ENCODE data around the gene ECM1.

ECM1 gene

DNA sequence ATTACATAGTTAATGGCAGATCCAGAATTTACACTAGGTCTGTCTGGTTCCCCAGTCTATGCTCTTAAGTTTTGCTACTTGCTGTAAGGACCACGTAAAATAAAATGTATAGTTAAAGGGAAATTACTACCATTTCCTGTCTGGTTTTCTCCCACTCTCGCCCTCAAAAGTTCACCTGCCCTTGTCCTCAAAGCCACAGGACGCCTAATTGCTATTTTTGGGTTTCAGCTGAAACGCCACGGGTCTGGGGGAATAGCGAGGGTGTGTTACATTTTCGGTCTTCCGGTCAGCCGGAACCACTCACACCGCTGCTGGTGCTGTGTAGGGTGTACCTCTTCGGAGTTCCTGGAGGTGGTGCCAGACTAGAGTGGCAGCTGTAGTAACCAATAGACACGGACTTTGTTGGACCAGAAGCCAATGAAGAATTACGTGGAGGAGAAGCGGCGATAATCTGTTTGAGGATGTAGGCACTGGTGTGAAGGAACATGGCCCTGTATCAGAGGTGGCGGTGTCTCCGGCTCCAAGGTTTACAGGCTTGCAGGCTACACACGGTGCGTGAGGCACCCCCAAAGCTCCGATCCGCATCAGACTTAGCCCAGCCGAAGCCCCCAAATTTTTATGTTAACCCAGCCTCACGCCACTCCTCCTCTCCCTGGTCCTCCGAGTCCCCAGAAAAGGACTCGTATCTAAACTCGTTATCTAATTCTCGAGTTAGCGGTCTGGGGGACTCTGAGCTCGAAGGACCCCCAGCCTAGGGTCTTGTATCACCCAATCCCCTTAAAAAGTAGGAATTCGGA, 20.7 kb upstream of the ECM1 start, which contains the start of gene TARS2:
TSS of gene TARS2 (plus strand) at position 454 of the 797 bp plus-strand sequence. CDS start at position 486, 32 bp downstream.
- TF ChIP-seq, protein P1, sequence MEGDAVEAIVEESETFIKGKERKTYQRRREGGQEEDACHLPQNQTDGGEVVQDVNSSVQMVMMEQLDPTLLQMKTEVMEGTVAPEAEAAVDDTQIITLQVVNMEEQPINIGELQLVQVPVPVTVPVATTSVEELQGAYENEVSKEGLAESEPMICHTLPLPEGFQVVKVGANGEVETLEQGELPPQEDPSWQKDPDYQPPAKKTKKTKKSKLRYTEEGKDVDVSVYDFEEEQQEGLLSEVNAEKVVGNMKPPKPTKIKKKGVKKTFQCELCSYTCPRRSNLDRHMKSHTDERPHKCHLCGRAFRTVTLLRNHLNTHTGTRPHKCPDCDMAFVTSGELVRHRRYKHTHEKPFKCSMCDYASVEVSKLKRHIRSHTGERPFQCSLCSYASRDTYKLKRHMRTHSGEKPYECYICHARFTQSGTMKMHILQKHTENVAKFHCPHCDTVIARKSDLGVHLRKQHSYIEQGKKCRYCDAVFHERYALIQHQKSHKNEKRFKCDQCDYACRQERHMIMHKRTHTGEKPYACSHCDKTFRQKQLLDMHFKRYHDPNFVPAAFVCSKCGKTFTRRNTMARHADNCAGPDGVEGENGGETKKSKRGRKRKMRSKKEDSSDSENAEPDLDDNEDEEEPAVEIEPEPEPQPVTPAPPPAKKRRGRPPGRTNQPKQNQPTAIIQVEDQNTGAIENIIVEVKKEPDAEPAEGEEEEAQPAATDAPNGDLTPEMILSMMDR (IDR thresholded peaks at IDR 0.05; ENCODE audit: low read depth, low read length) = peak; percentile 10; the same call in 1 of the 2 replicates
- H3K4me3 ChIP-seq (ENCODE audit: low read depth, low read length) = peak within 1 kb of the TSS; percentile 92

DNA sequence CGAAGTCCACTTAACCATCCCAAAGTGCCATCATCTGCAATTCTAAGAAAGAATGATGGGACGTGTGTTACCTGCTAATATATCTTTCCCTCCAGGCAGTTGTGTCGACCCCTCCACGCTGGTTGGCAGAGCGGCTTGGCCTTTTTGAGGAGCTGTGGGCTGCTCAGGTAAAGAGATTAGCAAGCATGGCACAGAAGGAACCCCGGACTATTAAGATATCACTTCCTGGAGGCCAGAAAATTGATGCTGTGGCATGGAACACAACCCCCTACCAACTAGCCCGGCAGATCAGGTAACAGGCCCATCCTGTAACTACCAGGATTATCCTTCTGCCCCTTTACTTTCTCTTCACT, 20.2 kb upstream of the ECM1 start:
- H3K4me3 ChIP-seq (ENCODE audit: low read depth, low read length) = peak overlapping the region; percentile 92
- TF ChIP-seq, protein P1 (IDR thresholded peaks at IDR 0.05; ENCODE audit: low read depth, low read length) = no peak

DNA sequence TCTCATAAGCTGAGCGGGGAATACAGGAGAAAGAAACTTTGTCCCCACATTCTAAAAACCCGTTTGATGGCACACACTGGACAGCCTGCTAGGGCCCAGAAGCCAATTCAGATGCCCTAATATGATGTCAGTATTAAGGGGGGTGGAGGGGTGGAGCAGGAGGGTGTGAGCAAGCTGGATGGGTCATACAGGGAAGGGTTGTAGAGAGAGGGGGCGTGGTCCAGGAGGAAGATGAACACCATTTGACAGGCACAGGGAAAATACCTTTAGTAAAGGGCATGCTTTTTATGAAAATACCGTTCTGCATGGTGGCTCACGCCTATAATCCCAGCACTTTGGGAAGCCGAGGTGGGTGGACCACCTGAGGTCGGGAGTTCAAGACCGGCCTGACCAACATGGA, 14.7 kb upstream of the ECM1 start:
- H3K4me3 ChIP-seq (ENCODE audit: low read depth, low read length) = no peak overlapping the region
- TF ChIP-seq, protein P1 (IDR thresholded peaks at IDR 0.05; ENCODE audit: low read depth, low read length) = no peak

DNA sequence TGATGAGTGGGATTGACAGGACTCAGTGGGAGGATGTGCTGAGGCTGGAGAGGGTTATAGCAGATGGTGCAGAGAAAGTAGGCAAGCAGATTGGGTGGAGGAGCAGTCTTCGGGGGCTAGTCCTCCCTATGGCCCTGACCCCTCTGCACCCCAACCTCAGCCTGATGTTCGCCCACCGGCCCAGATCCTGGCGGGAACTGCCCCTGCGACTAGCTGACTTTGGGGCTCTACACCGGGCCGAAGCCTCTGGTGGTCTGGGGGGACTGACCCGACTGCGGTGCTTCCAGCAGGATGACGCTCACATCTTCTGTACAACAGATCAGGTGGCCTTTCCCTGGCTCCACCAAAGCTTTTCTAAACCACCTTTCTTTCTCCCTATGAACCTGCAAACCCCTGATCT, 9.6 kb upstream of the ECM1 start:
- no peak overlapping the region for H3K4me3 ChIP-seq (ENCODE audit: low read depth, low read length)
- TF ChIP-seq, protein P1 (IDR thresholded peaks at IDR 0.05; ENCODE audit: low read depth, low read length) = no peak

DNA sequence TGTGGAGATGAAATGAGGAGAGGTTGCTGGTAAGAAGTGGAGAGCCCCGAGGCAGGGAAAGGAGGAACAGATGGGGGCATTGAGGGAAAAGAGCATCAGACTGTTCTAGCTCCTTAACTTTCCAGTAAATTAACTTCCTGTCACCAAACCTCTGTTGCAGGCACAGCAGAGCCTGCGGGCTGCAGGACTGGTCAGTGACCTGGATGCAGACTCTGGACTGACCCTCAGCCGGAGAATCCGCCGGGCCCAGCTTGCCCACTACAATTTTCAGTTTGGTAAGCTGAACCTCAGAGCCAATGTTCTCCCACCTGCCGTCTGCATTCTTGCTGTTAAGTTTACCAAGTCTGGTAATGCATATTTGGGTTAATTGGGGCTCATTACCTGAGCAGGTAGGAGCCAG, 2.5 kb upstream of the ECM1 start:
- H3K4me3 ChIP-seq (ENCODE audit: low read depth, low read length) = no peak overlapping the region
- TF ChIP-seq, protein P1 (IDR thresholded peaks at IDR 0.05; ENCODE audit: low read depth, low read length) = no peak

DNA sequence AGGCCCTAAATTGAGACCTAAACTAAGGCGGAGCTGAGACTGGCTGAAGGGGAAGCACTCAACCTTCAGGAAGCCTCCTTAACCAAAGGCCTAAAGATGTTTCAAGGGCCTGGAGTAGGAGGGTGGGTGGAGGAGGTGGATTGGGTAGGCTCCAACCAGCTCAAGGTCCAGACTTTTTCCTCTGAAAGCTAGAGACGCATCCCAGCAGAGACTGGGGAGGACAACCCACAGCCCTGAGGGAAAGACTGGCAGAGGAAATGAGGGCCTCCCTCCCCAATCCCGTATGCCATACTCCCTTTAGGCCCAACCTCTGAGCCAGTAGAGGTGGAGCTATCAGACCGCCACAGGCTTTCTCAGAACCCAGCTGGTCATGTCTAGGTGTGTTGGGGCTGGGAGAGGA, 1.1 kb downstream of the ECM1 start:
- TF ChIP-seq, protein P1 (IDR thresholded peaks at IDR 0.05; ENCODE audit: low read depth, low read length) = no peak
- peak overlapping the region; percentile 65 for H3K4me3 ChIP-seq (ENCODE audit: low read depth, low read length)

DNA sequence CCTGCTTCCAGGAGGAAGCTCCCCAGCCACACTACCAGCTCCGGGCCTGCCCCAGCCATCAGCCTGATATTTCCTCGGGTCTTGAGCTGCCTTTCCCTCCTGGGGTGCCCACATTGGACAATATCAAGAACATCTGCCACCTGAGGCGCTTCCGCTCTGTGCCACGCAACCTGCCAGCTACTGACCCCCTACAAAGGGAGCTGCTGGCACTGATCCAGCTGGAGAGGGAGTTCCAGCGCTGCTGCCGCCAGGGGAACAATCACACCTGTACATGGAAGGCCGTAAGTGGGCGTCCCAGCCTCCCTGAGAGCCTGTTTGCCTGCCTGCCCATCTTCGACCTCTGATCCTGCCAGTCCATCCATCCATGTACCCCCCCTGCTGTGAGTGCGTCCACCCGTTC, 3.6 kb downstream of the ECM1 start:
- TF ChIP-seq, protein P1 (IDR thresholded peaks at IDR 0.05; ENCODE audit: low read depth, low read length) = no peak
- no peak overlapping the region for H3K4me3 ChIP-seq (ENCODE audit: low read depth, low read length)

Data from WI38 (cell line).